Measurements from ENCODE around the gene C21orf58.
A peak's percentile ranks its signal among the peaks of the same experiment; 100 is the strongest.
"Not testable (repeated sequence)": the region's sequence is repeated elsewhere in the genome, so short reads cannot be mapped to it uniquely, and the experiment has no call there.

C21orf58 gene

GRCh38 chr21:46323710-46324389, at the start of gene C21orf58, which contains the start of gene PCNT:
Gene C21orf58, minus strand, starts transcription at chr21:46323870. Its CDS starts 1,132 bp downstream, at chr21:46322738.
Gene PCNT, plus strand, starts transcription at chr21:46324156. Its CDS starts 73 bp downstream, at chr21:46324229.
- peak; percentile 87 for DNase-seq

GRCh38 chr21:46372947-46373346, 49.3 kb upstream of the C21orf58 start:
- DNase-seq, result not testable (repeated sequence)

GRCh38 chr21:46372014-46372485, 48.4 kb upstream of the C21orf58 start:
- no peak for DNase-seq

- DNase-seq, result no peak
These were observed 47.7 kb upstream of the C21orf58 start for GRCh38 chr21:46371204-46372013.

- no peak for DNase-seq
These were observed 46.0 kb upstream of the C21orf58 start for GRCh38 chr21:46369520-46370235.

GRCh38 chr21:46368533-46369285, 45.0 kb upstream of the C21orf58 start:
- no peak for DNase-seq

GRCh38 chr21:46366966-46367365, 43.3 kb upstream of the C21orf58 start:
- DNase-seq, result no peak

GRCh38 chr21:46366561-46366960, 42.9 kb upstream of the C21orf58 start:
- DNase-seq, result no peak

GRCh38 chr21:46366091-46366490, 42.4 kb upstream of the C21orf58 start:
- no peak for DNase-seq

- DNase-seq, result no peak
These were observed 40.0 kb upstream of the C21orf58 start for GRCh38 chr21:46363698-46364097.

- DNase-seq, result no peak
These were observed 39.3 kb upstream of the C21orf58 start for GRCh38 chr21:46362946-46363345.

GRCh38 chr21:46361935-46362334, 38.3 kb upstream of the C21orf58 start:
- no peak for DNase-seq

- no peak for DNase-seq
These were observed 37.5 kb upstream of the C21orf58 start for GRCh38 chr21:46361176-46361575.

GRCh38 chr21:46357684-46358425, 34.2 kb upstream of the C21orf58 start:
- DNase-seq, result no peak

- DNase-seq, result no peak
These were observed 33.6 kb upstream of the C21orf58 start for GRCh38 chr21:46357335-46357604.

- no peak for DNase-seq
These were observed 33.0 kb upstream of the C21orf58 start for GRCh38 chr21:46356494-46357334.

- DNase-seq, result no peak
These were observed 32.3 kb upstream of the C21orf58 start for GRCh38 chr21:46356005-46356338.

GRCh38 chr21:46355161-46356004, 31.7 kb upstream of the C21orf58 start:
- DNase-seq, result no peak

GRCh38 chr21:46354518-46354917, 30.8 kb upstream of the C21orf58 start:
- DNase-seq, result no peak

- no peak for DNase-seq
These were observed 30.4 kb upstream of the C21orf58 start for GRCh38 chr21:46354046-46354445.

Data from NCI-H524 treated with DMSO at 0.1 percent for 48 hours (cell line).